B cell (primary cell): ENCODE measurements around the gene RNF157.
"Not testable (repeated sequence)": the region's sequence is repeated elsewhere in the genome, so short reads cannot be mapped to it uniquely, and the experiment has no call there.

Experiments
- EZH2 ChIP-seq: IDR thresholded peaks from 2 replicates; pipeline ENCODE4 v1.6.1; 2012; ENCODE audit warnings: borderline replicate concordance, low read depth, mild to moderate bottlenecking, moderate library complexity, low read length; ENCODE audit not compliant: insufficient read depth, poor library complexity, severe bottlenecking
- TF ChIP-seq, protein P1 (sequence below): fragments of 200-600 bp; IDR thresholded peaks from one replicate; pipeline ENCODE4 v1.8.0; 2022; ENCODE audit warnings: antibody characterized with exemption, mild to moderate bottlenecking

DNA sequence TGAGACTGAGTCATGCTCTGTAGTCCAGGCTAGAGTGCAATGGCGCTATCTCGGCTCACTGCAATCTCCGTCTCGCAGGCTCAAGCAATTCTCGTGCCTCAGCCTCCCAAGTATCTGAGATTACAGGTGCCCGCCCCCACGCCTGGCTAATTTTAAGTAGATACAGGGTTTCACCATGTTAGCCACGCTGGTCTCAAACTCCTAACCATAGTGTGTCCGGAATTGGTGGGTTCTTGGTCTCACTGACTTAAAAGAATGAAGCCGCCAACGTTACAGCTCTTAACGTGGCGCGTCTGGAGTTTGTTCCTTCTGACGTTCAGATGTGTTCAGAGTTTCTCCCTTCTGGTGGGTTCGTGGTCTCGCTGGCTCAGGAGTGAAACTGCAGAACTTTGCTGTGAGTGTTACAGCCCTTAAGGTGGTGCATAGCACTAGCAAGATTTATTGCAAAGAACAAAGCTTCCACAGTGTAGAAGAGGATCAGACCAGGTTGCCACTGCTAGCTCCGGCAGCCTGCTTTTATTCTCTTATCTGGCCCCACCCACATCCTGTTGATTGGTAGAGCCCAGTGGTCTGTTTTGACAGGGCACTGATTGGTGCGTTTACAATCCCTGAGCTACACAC, 16.2 kb upstream of the RNF157 start:
- TF ChIP-seq, protein P1, sequence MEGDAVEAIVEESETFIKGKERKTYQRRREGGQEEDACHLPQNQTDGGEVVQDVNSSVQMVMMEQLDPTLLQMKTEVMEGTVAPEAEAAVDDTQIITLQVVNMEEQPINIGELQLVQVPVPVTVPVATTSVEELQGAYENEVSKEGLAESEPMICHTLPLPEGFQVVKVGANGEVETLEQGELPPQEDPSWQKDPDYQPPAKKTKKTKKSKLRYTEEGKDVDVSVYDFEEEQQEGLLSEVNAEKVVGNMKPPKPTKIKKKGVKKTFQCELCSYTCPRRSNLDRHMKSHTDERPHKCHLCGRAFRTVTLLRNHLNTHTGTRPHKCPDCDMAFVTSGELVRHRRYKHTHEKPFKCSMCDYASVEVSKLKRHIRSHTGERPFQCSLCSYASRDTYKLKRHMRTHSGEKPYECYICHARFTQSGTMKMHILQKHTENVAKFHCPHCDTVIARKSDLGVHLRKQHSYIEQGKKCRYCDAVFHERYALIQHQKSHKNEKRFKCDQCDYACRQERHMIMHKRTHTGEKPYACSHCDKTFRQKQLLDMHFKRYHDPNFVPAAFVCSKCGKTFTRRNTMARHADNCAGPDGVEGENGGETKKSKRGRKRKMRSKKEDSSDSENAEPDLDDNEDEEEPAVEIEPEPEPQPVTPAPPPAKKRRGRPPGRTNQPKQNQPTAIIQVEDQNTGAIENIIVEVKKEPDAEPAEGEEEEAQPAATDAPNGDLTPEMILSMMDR, result not testable (repeated sequence)
- TF ChIP-seq EZH2, result not testable (repeated sequence)
